ENCODE measurements around the gene CCDC197. TPM values are rescaled to one million over a fixed set of nuclear protein-coding genes. Genes with fewer than 3 reads are reported as not detected.
A peak's percentile ranks its signal among the peaks of the same experiment; 100 is the strongest.

Gene CCDC197
- total RNA-seq, 2 experiments from 2014 or later: not detected

GRCh38 chr14:94027566-94028449 lies 30.7 kb downstream of the CCDC197 start:
- H3K36me3 ChIP-seq (ENCODE audit: insufficient read depth, low read length): no peaks in the 10 kb centered on the region
- Mint-ChIP-seq H3K4me1 (ENCODE audit: low read depth) (peaks cover 19% of the 10 kb centered on the region), H3K36me3 (ENCODE audit: low read depth) (no peaks in the 10 kb centered on the region), H3K27ac (no peak overlapping the region), H3K27me3 (no peaks in the 10 kb centered on the region), H3K9me3 (no peaks in the 10 kb centered on the region), H3K4me3 (peak overlapping the region; percentile 80)
- H3K27ac ChIP-seq (ENCODE audit: low read depth in 1 of 2, low read length in 2 of 2): no peak overlapping the region
- peaks cover 40% of the 10 kb centered on the region for H3K4me1 ChIP-seq (ENCODE audit: insufficient read depth, low read length)
- no peak for TF ChIP-seq CTCF (IDR thresholded peaks at IDR 0.05)
- no peaks in the 10 kb centered on the region for H3K27me3 ChIP-seq (ENCODE audit: control insufficient read depth in 1 of 2, insufficient read depth in 2 of 2, low read length in 2 of 2)
- H3K4me3 ChIP-seq (ENCODE audit: low read length): no peak overlapping the region
- ChIA-PET POLR2A (interaction anchor here (0.9 to 2.0 kb wide), 3 partner anchors 9 to 147 kb away, joined by 3 to 6 read pairs (median 5); no protein-coding TSS in a partner anchor), CTCF (interaction anchor here (1.0 to 1.3 kb wide), 3 partner anchors 9 to 88 kb away, joined by 3 to 4 read pairs (median 3); no protein-coding TSS in a partner anchor)
- intact Hi-C loops (cut with DNase I, micrococcal nuclease): loop anchor here in 1 of 2 experiments (5.0 kb wide), 1 partner anchor 54 kb away; the partner anchor contains the start of genes DDX24 and IFI27L1
- no peak for ATAC-seq (ENCODE audit: poor library complexity)
- H3K9me3 ChIP-seq (ENCODE audit: control insufficient read depth in 1 of 2, insufficient read depth in 1 of 2, low read length in 2 of 2): no peaks in the 10 kb centered on the region
- no peak for DNase-seq

- Histone ChIP-seq H3K27me3 (ENCODE audit: control insufficient read depth in 1 of 2, insufficient read depth in 2 of 2, low read length in 2 of 2) (no peaks in the 10 kb centered on the region), H3K9me3 (ENCODE audit: control insufficient read depth in 1 of 2, insufficient read depth in 1 of 2, low read length in 2 of 2) (no peaks in the 10 kb centered on the region), H3K4me3 (ENCODE audit: low read length) (no peak overlapping the region), H3K36me3 (ENCODE audit: insufficient read depth, low read length) (no peaks in the 10 kb centered on the region), H3K27ac (ENCODE audit: low read depth in 1 of 2, low read length in 2 of 2) (no peak overlapping the region), H3K4me1 (ENCODE audit: insufficient read depth, low read length) (peaks cover 34% of the 10 kb centered on the region)
- ChIA-PET POLR2A (interaction anchor here (0.9 to 1.4 kb wide), 2 partner anchors 8 to 146 kb away, joined by 3 to 6 read pairs; no protein-coding TSS in a partner anchor), CTCF (interaction anchor here (1.1 to 1.3 kb wide), 2 partner anchors 8 to 89 kb away, joined by 3 to 4 read pairs; no protein-coding TSS in a partner anchor)
- DNase-seq (peak in 4 of 14 experiments; percentile 7 to 59 (median 35)), ATAC-seq (ENCODE audit: poor library complexity) (no peak)
- H3K36me3 Mint-ChIP-seq (ENCODE audit: low read depth): no peaks in the 10 kb centered on the region
- H3K9me3 Mint-ChIP-seq: no peaks in the 10 kb centered on the region
- intact Hi-C loops (cut with DNase I, micrococcal nuclease): loop anchor here in 1 of 2 experiments (5.0 kb wide), 1 partner anchor 54 kb away; the partner anchor contains the start of genes DDX24 and IFI27L1
- H3K4me3 Mint-ChIP-seq: peak overlapping the region; percentile 80
- H3K4me1 Mint-ChIP-seq (ENCODE audit: low read depth): peaks cover 16% of the 10 kb centered on the region
- no peak for TF ChIP-seq CTCF (IDR thresholded peaks at IDR 0.05)
- no peak overlapping the region for H3K27ac Mint-ChIP-seq
- no peaks in the 10 kb centered on the region for H3K27me3 Mint-ChIP-seq
These were observed 31.3 kb downstream of the CCDC197 start for GRCh38 chr14:94028450-94028826.

- Mint-ChIP-seq H3K27ac (no peak overlapping the region), H3K4me3 (peak overlapping the region; percentile 28), H3K36me3 (ENCODE audit: low read depth) (no peaks in the 10 kb centered on the region), H3K27me3 (no peaks in the 10 kb centered on the region), H3K9me3 (no peaks in the 10 kb centered on the region), H3K4me1 (ENCODE audit: low read depth) (peaks cover 16% of the 10 kb centered on the region)
- peaks cover 33% of the 10 kb centered on the region for H3K4me1 ChIP-seq (ENCODE audit: insufficient read depth, low read length)
- no peak for DNase-seq
- ChIA-PET POLR2A (no interaction called here), CTCF (interaction anchor here (1.1 kb wide), 1 partner anchor 7 kb away, joined by 4 read pairs; no protein-coding TSS in a partner anchor)
- ATAC-seq (ENCODE audit: poor library complexity): no peak
- no peaks in the 10 kb centered on the region for H3K36me3 ChIP-seq (ENCODE audit: insufficient read depth, low read length)
- no peak for TF ChIP-seq CTCF (IDR thresholded peaks at IDR 0.05)
- H3K4me3 ChIP-seq (ENCODE audit: low read length): no peak overlapping the region
- H3K9me3 ChIP-seq (ENCODE audit: control insufficient read depth in 1 of 2, insufficient read depth in 1 of 2, low read length in 2 of 2): no peaks in the 10 kb centered on the region
- no peaks in the 10 kb centered on the region for H3K27me3 ChIP-seq (ENCODE audit: control insufficient read depth in 1 of 2, insufficient read depth in 2 of 2, low read length in 2 of 2)
- intact Hi-C loops (cut with DNase I, micrococcal nuclease): loop anchor here in 1 of 2 experiments (5.0 kb wide), 1 partner anchor 53 kb away; the partner anchor contains the start of genes DDX24 and IFI27L1
- no peak overlapping the region for H3K27ac ChIP-seq (ENCODE audit: low read depth in 1 of 2, low read length in 2 of 2)
These were observed 32.2 kb downstream of the CCDC197 start for GRCh38 chr14:94029265-94029664.

Data from CD4-positive, alpha-beta T cell (primary cell).